Prostate gland (tissue), 2 donors: Measurements from ENCODE around the gene SCYL1.

ENCODE experiments used
- POLR2A ChIP-seq: fragments of 450-650 bp; IDR thresholded peaks from one replicate; pipeline ENCODE4 v1.6.1; 2016; ENCODE audit warnings: antibody characterized with exemption, mild to moderate bottlenecking
- POLR2AphosphoS5 ChIP-seq: sonication (generic); formaldehyde crosslinking; IDR thresholded peaks from one replicate; pipeline ENCODE4 v1.6.1; 2017; ENCODE audit warnings: antibody characterized with exemption
- TF ChIP-seq, protein P1 (sequence below), 4 experiments: fragments of 200-600 bp in 2 of 4; fragments of 450-650 bp in 2 of 4; sonication (generic) in 2 of 4; IDR thresholded peaks; 1 replicate in 3 of 4; 2 replicates in 1 of 4; pipeline ENCODE4 v1.5.1; 2016 to 2019; ENCODE audit warnings: antibody characterized with exemption in 4 of 4, mild to moderate bottlenecking in 2 of 4, moderate library complexity in 2 of 4

DNA sequence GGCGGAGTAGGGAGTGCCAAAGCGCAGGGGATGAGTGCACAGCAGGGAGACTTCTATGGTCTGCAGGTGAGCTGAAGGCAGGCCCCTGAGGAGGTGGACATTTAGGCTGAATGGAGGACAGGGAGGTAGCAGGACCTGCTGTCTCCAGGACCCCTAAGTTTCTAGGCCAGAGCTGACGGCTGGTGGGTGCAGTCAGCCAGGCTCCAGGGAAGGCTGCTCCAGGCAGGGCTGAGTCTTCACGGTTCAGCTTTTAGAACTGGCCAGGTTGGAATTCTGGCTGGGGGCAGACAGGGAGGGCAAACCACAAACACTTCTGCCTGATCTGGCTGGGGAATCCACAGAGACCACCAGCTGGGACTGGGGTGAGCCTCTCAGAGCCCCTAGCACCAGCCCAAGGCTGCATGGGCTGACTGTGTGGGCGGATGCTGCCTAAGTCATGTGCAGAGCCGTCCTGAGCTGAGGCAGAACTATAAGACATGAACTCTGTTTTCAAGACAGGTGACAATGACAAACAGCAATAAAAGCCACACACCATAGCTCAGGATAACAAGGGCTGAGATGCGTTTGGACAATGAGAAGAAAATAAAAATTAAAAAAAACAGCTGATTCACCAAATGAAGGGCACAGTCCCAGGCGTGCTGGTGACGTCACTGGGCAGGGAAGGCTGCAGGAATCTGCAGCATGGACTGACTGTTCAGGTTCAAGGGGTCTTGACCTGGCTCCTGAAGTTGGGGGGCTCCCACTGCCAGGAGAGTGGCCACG lies 36.4 kb upstream of the SCYL1 start:
- TF ChIP-seq POLR2A (no peak), POLR2AphosphoS5 (peak; percentile 43)
- TF ChIP-seq, protein P1, sequence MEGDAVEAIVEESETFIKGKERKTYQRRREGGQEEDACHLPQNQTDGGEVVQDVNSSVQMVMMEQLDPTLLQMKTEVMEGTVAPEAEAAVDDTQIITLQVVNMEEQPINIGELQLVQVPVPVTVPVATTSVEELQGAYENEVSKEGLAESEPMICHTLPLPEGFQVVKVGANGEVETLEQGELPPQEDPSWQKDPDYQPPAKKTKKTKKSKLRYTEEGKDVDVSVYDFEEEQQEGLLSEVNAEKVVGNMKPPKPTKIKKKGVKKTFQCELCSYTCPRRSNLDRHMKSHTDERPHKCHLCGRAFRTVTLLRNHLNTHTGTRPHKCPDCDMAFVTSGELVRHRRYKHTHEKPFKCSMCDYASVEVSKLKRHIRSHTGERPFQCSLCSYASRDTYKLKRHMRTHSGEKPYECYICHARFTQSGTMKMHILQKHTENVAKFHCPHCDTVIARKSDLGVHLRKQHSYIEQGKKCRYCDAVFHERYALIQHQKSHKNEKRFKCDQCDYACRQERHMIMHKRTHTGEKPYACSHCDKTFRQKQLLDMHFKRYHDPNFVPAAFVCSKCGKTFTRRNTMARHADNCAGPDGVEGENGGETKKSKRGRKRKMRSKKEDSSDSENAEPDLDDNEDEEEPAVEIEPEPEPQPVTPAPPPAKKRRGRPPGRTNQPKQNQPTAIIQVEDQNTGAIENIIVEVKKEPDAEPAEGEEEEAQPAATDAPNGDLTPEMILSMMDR (IDR thresholded peaks at IDR 0.05), result no peak
